ENCODE results near the gene NUTM2G.
"Not testable (repeated sequence)": the region's sequence is repeated elsewhere in the genome, so short reads cannot be mapped to it uniquely, and the experiment has no call there.

Gene NUTM2G

GRCh38 chr9:96950539-96950938 lies 21.9 kb downstream of the NUTM2G start:
- DNase-seq, result not testable (repeated sequence)

DNA sequence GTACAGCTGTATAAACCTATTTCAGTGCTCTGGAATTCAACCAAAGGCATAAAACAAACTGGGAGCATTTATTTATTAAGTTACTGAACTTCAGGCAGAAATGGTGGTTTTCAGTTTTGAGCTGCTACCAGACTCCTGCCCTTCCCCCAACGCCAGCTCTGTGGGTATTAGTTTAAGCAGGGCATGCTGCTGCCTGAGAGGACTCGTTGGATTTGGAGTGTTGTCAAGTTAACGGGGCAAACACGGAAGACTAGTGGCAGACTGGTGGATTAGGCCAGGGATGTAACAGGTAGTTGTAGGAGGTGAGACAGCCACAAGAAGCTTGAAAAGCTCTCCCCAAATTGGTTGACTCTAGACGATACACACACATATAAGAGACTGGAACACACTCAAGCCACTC lies 38.9 kb downstream of the NUTM2G start:
- not testable (repeated sequence) for DNase-seq

DNA sequence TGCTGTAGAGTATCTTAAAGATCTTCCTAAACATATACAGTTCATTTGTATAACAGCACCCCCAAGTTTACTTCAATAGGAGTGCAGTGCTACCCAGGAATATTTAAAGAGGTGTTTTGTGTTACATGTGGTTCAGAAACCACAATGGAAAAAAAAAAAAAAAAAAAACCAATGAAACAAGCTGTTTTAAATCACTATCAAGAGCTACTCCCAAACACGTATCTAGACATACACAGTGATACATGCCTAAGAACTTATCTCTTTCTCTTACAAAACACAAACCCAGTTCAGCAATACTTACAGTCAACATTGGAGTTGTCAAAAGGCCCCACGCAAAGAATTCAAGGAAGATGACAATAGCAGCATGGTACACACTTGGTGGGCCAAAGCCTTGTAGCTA lies 43.9 kb downstream of the NUTM2G start:
- not testable (repeated sequence) for DNase-seq

- DNase-seq, result not testable (repeated sequence)
Observed at GRCh38 chr9:96974037-96974436, 45.4 kb downstream of the NUTM2G start.

DNA sequence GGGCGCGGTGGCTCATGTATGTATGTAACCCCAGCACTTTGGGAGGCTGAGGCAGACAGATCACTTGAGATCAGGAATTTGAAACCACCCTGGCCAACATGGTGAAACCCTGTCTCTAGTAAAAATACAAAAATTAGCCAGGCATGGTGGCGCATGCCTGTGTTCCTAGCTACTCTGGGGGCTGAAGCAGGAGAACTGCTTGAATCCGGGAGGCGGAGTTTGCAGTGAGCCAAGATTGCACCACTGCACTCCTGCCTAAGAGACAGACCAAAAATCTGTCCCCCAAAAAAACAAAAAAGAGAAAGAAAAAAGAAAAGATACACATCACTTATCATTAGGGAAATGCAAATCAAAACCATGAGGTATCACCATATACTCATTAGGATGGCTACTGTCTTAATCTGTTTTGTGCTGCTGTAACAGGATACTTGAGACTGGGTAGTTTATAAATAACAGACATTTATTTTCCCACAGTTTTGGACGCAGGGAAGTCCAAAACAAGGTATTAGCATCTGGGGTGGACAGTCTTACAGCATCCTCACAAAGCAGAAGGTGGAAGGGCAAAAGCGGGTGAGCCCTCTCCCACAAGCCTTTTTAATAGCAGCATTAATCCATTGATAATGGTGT lies 55.0 kb downstream of the NUTM2G start:
- DNase-seq, result not testable (repeated sequence)

DNA sequence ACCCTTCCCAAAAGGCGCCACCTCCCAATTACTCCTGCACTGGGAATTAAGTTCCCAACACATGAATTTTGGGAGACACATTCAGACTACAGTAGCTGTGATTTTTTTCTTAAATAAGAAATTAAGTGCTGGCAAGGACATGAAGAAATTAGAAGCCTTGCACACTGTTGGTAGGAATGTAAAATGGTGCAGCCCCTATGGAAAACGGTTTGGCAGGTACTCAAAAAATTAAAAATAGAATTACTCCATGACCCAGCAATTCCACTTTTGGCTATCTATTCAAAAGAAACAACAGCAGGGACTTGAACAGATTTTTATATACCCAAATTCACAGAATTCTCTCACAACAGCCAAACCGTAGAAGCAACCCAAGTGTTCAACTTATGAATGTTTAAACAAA lies 55.5 kb downstream of the NUTM2G start:
- DNase-seq, result not testable (repeated sequence)

DNA sequence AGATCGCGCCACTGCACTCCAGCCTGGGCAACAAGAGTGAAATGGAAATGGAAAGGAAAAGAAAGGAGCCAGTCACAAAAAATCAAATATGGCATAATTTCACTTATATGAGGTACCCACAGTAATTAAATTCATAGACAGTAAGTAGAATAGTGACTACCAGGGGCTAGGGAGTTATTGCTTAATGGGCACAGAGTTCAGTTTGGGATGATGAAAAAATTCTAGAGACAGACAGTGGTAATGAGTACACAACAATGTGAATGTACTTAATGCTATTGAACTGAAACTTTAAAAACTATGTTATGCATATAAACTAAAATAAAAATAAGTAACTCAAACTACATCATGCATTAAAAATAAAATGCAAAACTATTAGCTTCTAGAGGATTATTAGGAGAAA lies 56.2 kb downstream of the NUTM2G start:
- DNase-seq, result not testable (repeated sequence)
